SK-N-SH (cell line): ENCODE measurements around the gene GRK3. TPM values are rescaled to one million over a fixed set of nuclear protein-coding genes. Genes with fewer than 3 reads are reported as not detected.

Experiments
- CTCF ChIA-PET: fragments of 300-600, 350-600 bp; formaldehyde crosslinking; extraction: SDS; loops from one replicate; lab custom pipeline; 2021; lab: Yijun Ruan, JAX
- POLR2A ChIA-PET: fragments of 350-600 bp; sonication (Branson Sonifier 250); formaldehyde crosslinking; extraction: SDS; loops from one replicate; lab custom pipeline; 2020; ENCODE audit warnings: antibody characterized with exemption, inconsistent platforms; lab: Yijun Ruan, JAX
- DNase-seq: peaks from one replicate; pipeline ENCODE4 v3.0.0; 2012
- H2AFZ ChIP-seq: fragments of 200-600 bp; sonication (generic); 2 replicates; pipeline ENCODE4 v1.8.1; 2016; ENCODE audit warnings: antibody characterized with exemption, mild to moderate bottlenecking, low read depth
- H3F3A ChIP-seq: fragments of 200-600 bp; sonication (generic); replicated peaks from 2 replicates; pipeline ENCODE3; 2016; ENCODE audit warnings: antibody characterized with exemption, mild to moderate bottlenecking; ENCODE audit not compliant: insufficient read depth
- H3K27ac ChIP-seq, 2 experiments: fragments of 200-500 bp in 1 of 2; fragments of 200-600 bp in 1 of 2; sonication (Bioruptor generic) in 1 of 2; sonication (generic), shearing (Covaris generic) in 1 of 2; 2 replicates each; pipeline versions ENCODE4 v1.5.1 to v1.6.1; 2014 to 2016; ENCODE audit warnings: low read depth in 2 of 2, inconsistent platforms in 1 of 2, low read length in 1 of 2, mild to moderate bottlenecking in 1 of 2, mixed read lengths in 1 of 2
- H3K27me3 ChIP-seq: fragments of 200-600 bp; sonication (generic), shearing (Covaris generic); 2 replicates; pipeline ENCODE4 v1.6.1; 2016; ENCODE audit warnings: mixed run types; ENCODE audit not compliant: insufficient read depth
- H3K36me3 ChIP-seq, 2 experiments: fragments of 200-500 bp in 1 of 2; fragments of 200-600 bp in 1 of 2; sonication (Bioruptor generic) in 1 of 2; sonication (generic) in 1 of 2; replicated peaks in 1 of 2; 2 replicates each; pipeline versions ENCODE3 to v1.5.1; 2014 to 2016; ENCODE audit warnings: low read length in 1 of 2, mild to moderate bottlenecking in 1 of 2; ENCODE audit not compliant: insufficient read depth in 2 of 2, control insufficient read depth in 1 of 2
- H3K4me1 ChIP-seq, 2 experiments: fragments of 200-500 bp in 1 of 2; fragments of 200-600 bp in 1 of 2; sonication (Bioruptor generic) in 1 of 2; sonication (generic), shearing (Covaris generic) in 1 of 2; 2 replicates each; pipeline versions ENCODE4 v1.5.1 to v1.6.1; 2014 to 2016; ENCODE audit warnings: low read depth in 1 of 2, low read length in 1 of 2, mixed run types in 1 of 2; ENCODE audit not compliant: insufficient read depth in 2 of 2, control insufficient read depth in 1 of 2
- H3K4me2 ChIP-seq: fragments of 200-600 bp; sonication (generic), shearing (Covaris generic); 2 replicates; pipeline ENCODE4 v1.6.1; 2017; ENCODE audit warnings: mixed run types
- H3K4me3 ChIP-seq, 2 experiments: fragments of 200-500 bp in 1 of 2; fragments of 200-600 bp in 1 of 2; sonication (Bioruptor generic) in 1 of 2; sonication (generic), shearing (Covaris generic) in 1 of 2; 2 replicates each; pipeline versions ENCODE4 v1.5.1 to v1.8.1; 2014 to 2016; ENCODE audit warnings: low read depth in 2 of 2, inconsistent platforms in 1 of 2, low read length in 1 of 2, mild to moderate bottlenecking in 1 of 2, mixed read lengths in 1 of 2, moderate library complexity in 1 of 2
- H3K79me2 ChIP-seq: fragments of 200-600 bp; sonication (generic); 2 replicates; pipeline ENCODE4 v1.8.1; 2017; ENCODE audit warnings: mild to moderate bottlenecking; ENCODE audit not compliant: insufficient read depth
- H3K9ac ChIP-seq: fragments of 200-600 bp; sonication (generic); 2 replicates; pipeline ENCODE4 v1.6.1; 2017; ENCODE audit warnings: mixed run types
- H3K9me2 ChIP-seq: fragments of 200-600 bp; sonication (generic); 2 replicates; pipeline ENCODE4 v1.6.1; 2017; ENCODE audit warnings: mixed run types
- H3K9me3 ChIP-seq: fragments of 200-600 bp; sonication (generic); 2 replicates; pipeline ENCODE4 v1.6.1; 2017; ENCODE audit warnings: mixed run types, mild to moderate bottlenecking, moderate library complexity
- H4K20me1 ChIP-seq: fragments of 200-600 bp; sonication (generic); 2 replicates; pipeline ENCODE4 v1.6.1; 2017; ENCODE audit warnings: mild to moderate bottlenecking, mixed run types; ENCODE audit not compliant: insufficient read depth
- CHD2 ChIP-seq: fragments of 150-350 bp; IDR thresholded peaks from 2 replicates; pipeline ENCODE4 v1.6.1; 2018; ENCODE audit warnings: low read length; ENCODE audit not compliant: partially characterized antibody
- CTCF ChIP-seq: fragments of 200-600 bp; sonication (generic); IDR thresholded peaks from 2 replicates; pipeline ENCODE4 v1.6.1; 2017; ENCODE audit warnings: antibody characterized with exemption, mild to moderate bottlenecking, moderate library complexity
- ELF1 ChIP-seq: IDR thresholded peaks from 2 replicates; pipeline ENCODE4 v1.4.0; 2012
- EZH2phosphoT487 ChIP-seq: fragments of 200-600 bp; sonication (generic); IDR thresholded peaks from 2 replicates; pipeline ENCODE4 v1.6.1; 2017; ENCODE audit warnings: low read depth, mixed run types, mild to moderate bottlenecking, antibody characterized with exemption, moderate library complexity, borderline replicate concordance
- FOSL2 ChIP-seq: IDR thresholded peaks from 2 replicates; pipeline ENCODE4 v1.4.0; 2012; ENCODE audit warnings: low read depth, mild to moderate bottlenecking, moderate library complexity, borderline replicate concordance
- FOXJ3 ChIP-seq: sonication (generic); formaldehyde crosslinking; IDR thresholded peaks from 2 replicates; pipeline ENCODE4 v1.5.1; 2020; ENCODE audit warnings: mild to moderate bottlenecking, missing genetic modification reagents
- FOXM1 ChIP-seq: IDR thresholded peaks from 2 replicates; pipeline ENCODE4 v1.4.0; 2012; ENCODE audit warnings: low read depth, mild to moderate bottlenecking
- GATA2 ChIP-seq: sonication (generic); formaldehyde crosslinking; IDR thresholded peaks from 2 replicates; pipeline ENCODE4 v1.5.0; 2020; ENCODE audit warnings: mild to moderate bottlenecking, missing genetic modification reagents
- MAX ChIP-seq: IDR thresholded peaks from 2 replicates; pipeline ENCODE4 v1.4.0; 2012; ENCODE audit warnings: low read depth
- MEF2A ChIP-seq: IDR thresholded peaks from 2 replicates; pipeline ENCODE4 v1.4.0; 2012; ENCODE audit warnings: low read depth, borderline replicate concordance
- SIN3A ChIP-seq: IDR thresholded peaks from 2 replicates; pipeline ENCODE4 v1.6.1; 2012; ENCODE audit warnings: low read depth, mild to moderate bottlenecking, low read length, moderate library complexity, borderline replicate concordance
- SMC3 ChIP-seq: IDR thresholded peaks from 2 replicates; pipeline ENCODE4 v1.6.1; 2012; ENCODE audit warnings: low read depth, low read length, improper control_type of control experiment
- TAF1 ChIP-seq: IDR thresholded peaks from 2 replicates; pipeline ENCODE4 v1.6.1; 2012; ENCODE audit warnings: low read depth, mild to moderate bottlenecking, low read length, moderate library complexity, borderline replicate concordance
- TCF12 ChIP-seq: IDR thresholded peaks from 2 replicates; pipeline ENCODE4 v1.4.0; 2012
- TEAD4 ChIP-seq: IDR thresholded peaks from 2 replicates; pipeline ENCODE4 v1.4.0; 2012; ENCODE audit warnings: mild to moderate bottlenecking, borderline replicate concordance; ENCODE audit not compliant: insufficient read depth
- USF2 ChIP-seq: fragments of 150-350 bp; IDR thresholded peaks from 2 replicates; pipeline ENCODE4 v1.6.1; 2017; ENCODE audit warnings: antibody characterized with exemption, low read length, low read depth, borderline replicate concordance
- YY1 ChIP-seq: IDR thresholded peaks from 2 replicates; pipeline ENCODE4 v1.4.0; 2012; ENCODE audit warnings: low read depth, mild to moderate bottlenecking
- WGBS: methylation state at CpG from one replicate; pipeline ENCODE4 v1.1.6; 2017; ENCODE audit warnings: low lambda C conversion rate; 5-methylcytosine and 5-hydroxymethylcytosine counted together
- polyA plus RNA-seq, 3 experiments: library from polyadenylated mRNA; depleted of rRNA; stranded (reverse); fragments of >200 nt; gene quantifications; 2 replicates each; pipeline ENCODE4 v1.2.3, GENCODE V29; 2012
- TF ChIP-seq, protein P1 (sequence below): IDR thresholded peaks from 2 replicates; pipeline ENCODE4; 2012

GRK3 gene
- polyA plus RNA-seq, 1 of the 3 experiments (the other 2 are of a cell fraction): 1.3 TPM

- Histone ChIP-seq H3K79me2 (no peaks in the 10 kb centered on the region), H3K27ac (no peak overlapping the region; a peak in 1 of 4 replicates), H3K27me3 (no peaks in the 10 kb centered on the region), H3K36me3 (peaks cover 0 to 23% of the 10 kb centered on the region in 2 experiments), H3K9me3 (no peaks in the 10 kb centered on the region), H2AFZ (no peak overlapping the region), H3K4me2 (no peak overlapping the region), H3K4me1 (peaks cover 0 to 4% of the 10 kb centered on the region in 2 experiments; a peak in 2 of 4 replicates), H3K9ac (no peak overlapping the region), H3K9me2 (no peaks in the 10 kb centered on the region), H3F3A (no peaks in the 10 kb centered on the region), H3K4me3 (no peak overlapping the region), H4K20me1 (no peaks in the 10 kb centered on the region)
- ChIA-PET POLR2A (no interaction called here), CTCF (interaction anchor here (1.4 kb wide), 1 partner anchor 62 kb away, joined by 5 read pairs; no protein-coding TSS in a partner anchor)
- TF ChIP-seq, protein P1, sequence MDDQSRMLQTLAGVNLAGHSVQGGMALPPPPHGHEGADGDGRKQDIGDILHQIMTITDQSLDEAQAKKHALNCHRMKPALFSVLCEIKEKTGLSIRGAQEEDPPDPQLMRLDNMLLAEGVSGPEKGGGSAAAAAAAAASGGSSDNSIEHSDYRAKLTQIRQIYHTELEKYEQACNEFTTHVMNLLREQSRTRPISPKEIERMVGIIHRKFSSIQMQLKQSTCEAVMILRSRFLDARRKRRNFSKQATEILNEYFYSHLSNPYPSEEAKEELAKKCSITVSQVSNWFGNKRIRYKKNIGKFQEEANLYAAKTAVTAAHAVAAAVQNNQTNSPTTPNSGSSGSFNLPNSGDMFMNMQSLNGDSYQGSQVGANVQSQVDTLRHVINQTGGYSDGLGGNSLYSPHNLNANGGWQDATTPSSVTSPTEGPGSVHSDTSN: no peak
- DNase-seq: no peak
- 89% methylated on average over 7 of the region's 7 CpGs for WGBS
These were observed 146.0 kb downstream of the GRK3 start for GRCh38 chr22:25710501-25710900.

- Histone ChIP-seq H3F3A (no peaks in the 10 kb centered on the region), H3K4me3 (no peak overlapping the region), H3K36me3 (peaks cover 0 to 20% of the 10 kb centered on the region in 2 experiments), H3K4me2 (no peak overlapping the region), H3K9me3 (no peaks in the 10 kb centered on the region), H2AFZ (no peak overlapping the region), H3K4me1 (peaks cover 0 to 4% of the 10 kb centered on the region in 2 experiments; a peak in 2 of 4 replicates), H4K20me1 (no peaks in the 10 kb centered on the region), H3K79me2 (no peaks in the 10 kb centered on the region)
- POLR2A ChIA-PET: no interaction called here
- WGBS: 75% methylated on average over 6 of the region's 6 CpGs
- TF ChIP-seq FOXM1: no peak
- no peak for TF ChIP-seq GATA2 (CRISPR knock-in tag)
- TF ChIP-seq FOXJ3 (CRISPR knock-in tag): no peak
- TF ChIP-seq, protein P1: no peak
- no peak for TF ChIP-seq SIN3A
- TF ChIP-seq ELF1: no peak
- no peak for TF ChIP-seq YY1
- no peak for TF ChIP-seq CHD2
- TF ChIP-seq SMC3: no peak
- no peak for TF ChIP-seq TAF1
- TF ChIP-seq MAX: no peak
- TF ChIP-seq TCF12: no peak
- TF ChIP-seq FOSL2: no peak
- TF ChIP-seq EZH2phosphoT487: no peak
- TF ChIP-seq MEF2A: no peak
- TF ChIP-seq TEAD4: no peak
- TF ChIP-seq CTCF: no peak
- no peak for TF ChIP-seq USF2
- TF ChIP-seq, all 33 proteins: peak for 0
- H3K9ac ChIP-seq: no peak overlapping the region
- no peak overlapping the region for H3K27ac ChIP-seq
- no peaks in the 10 kb centered on the region for H3K9me2 ChIP-seq
- no peak for DNase-seq
- H3K27me3 ChIP-seq: no peaks in the 10 kb centered on the region
- CTCF ChIA-PET: interaction anchor here (0.9 to 3.5 kb wide), 4 partner anchors 10 to 460 kb away, joined by 3 to 18 read pairs (median 4); no protein-coding TSS in a partner anchor
These were observed 147.0 kb downstream of the GRK3 start for GRCh38 chr22:25711491-25711890.
